ENCODE measurements around the gene ATP6V1B1. TPM values are rescaled to one million over a fixed set of nuclear protein-coding genes. Genes with fewer than 3 reads are reported as not detected.

Gene ATP6V1B1
- total and polyA plus RNA-seq, 2 of the 4 experiments (the other 2 are of a cell fraction): 1.3 TPM; not detected in 1

DNA sequence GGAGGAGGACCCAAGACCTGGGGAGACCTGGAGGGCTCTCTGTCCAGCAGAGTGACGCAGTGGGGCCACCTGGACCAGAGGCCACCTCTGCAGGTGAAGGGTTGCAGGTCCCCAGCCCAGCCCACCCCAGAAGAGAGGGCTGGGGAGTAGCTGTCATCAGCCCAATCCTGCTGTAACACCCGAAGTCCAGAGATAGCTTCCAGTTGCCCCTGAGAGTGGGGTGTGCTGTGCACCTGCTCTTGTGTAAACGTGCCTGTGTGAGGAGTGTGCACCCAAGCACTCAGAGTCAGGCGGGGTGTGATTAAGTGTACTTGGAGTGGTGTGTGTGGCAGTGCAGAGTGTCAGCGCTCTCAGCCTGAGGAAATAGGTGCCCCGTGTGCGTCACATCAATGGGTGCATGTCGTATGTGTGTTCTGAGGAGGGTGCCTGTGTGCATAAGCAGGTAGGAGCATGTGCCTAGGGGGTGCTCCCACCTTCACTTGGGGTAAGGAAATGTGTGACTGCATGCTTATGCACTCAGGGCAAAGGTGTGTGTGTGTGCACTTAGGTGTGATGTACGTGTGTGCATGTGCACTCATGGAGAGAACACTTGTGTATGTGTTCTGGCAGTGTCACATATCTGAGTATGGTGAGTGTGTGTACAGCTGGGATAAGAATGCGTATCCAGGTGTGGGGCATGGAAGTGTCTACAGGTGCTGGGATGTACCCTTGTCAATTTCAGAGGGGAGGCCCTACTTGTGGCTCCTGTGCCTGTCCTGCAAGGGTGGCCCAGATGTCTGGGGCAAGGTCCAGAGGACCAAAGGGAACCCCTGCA is 672 bp downstream of the ATP6V1B1 start:
- no peak overlapping the region for H3K18ac ChIP-seq (ENCODE audit: low read depth, low read length)
- no peak overlapping the region for H3K27ac ChIP-seq (ENCODE audit: insufficient read depth, low read length)
- H3K56ac ChIP-seq (ENCODE audit: extremely low read depth, insufficient read depth, low read length): no peak overlapping the region
- no peaks in the 10 kb centered on the region; the same call in none of the 2 replicates for H4K20me1 ChIP-seq (ENCODE audit: insufficient read depth, low read length)
- POLR2A ChIA-PET (ENCODE audit: unreplicated experiment): no interaction called here
- H3K36me3 ChIP-seq (ENCODE audit: control insufficient read depth, insufficient read depth, low read length): no peaks in the 10 kb centered on the region
- peak overlapping the region; percentile 43 for H2AFZ ChIP-seq (replicated peaks; ENCODE audit: low read length, poor library complexity)
- ATAC-seq (ENCODE audit: low read depth): no peak
- CTCF ChIA-PET: interaction anchor here (1.3 kb wide), 1 partner anchor 9 kb away, joined by 4 read pairs; no protein-coding TSS in a partner anchor
- no peaks in the 10 kb centered on the region for H3K9me3 ChIP-seq (ENCODE audit: control insufficient read depth, insufficient read depth, low read length)
- DNase-seq: no peak
- H4K91ac ChIP-seq (ENCODE audit: insufficient read depth, low read depth, low read length): no peak overlapping the region
- H4K5ac ChIP-seq (ENCODE audit: low read depth, low read length): no peak overlapping the region
- H3K9me1 ChIP-seq (ENCODE audit: insufficient read depth, low read length): no peaks in the 10 kb centered on the region
- dilution Hi-C loops (cut with HindIII; ENCODE audit: low sequenced_read_pairs, unreplicated experiment): no loop called here
- in situ Hi-C loops (cut with MboI; ENCODE audit: low sequenced_read_pairs): no loop called here
- H4K8ac ChIP-seq (ENCODE audit: low read depth in 2 of 2, low read length in 2 of 2): no peak overlapping the region
- H3K4me2 ChIP-seq (ENCODE audit: low read depth, low read length): no peak overlapping the region
- H2BK20ac ChIP-seq (ENCODE audit: low read depth, low read length): no peak overlapping the region
- no peak overlapping the region for H2BK5ac ChIP-seq (ENCODE audit: low read depth, low read length, poor library complexity, severe bottlenecking)
- intact Hi-C loops (cut with micrococcal nuclease): no loop called here
- H2AK9ac ChIP-seq (replicated peaks; ENCODE audit: low read depth, low read length, poor library complexity): no peak overlapping the region
- no TSS peak for BruUV-seq (replicated peaks)
- H2BK120ac ChIP-seq (ENCODE audit: low read depth, low read length): no peak overlapping the region
- H3K27me3 ChIP-seq (ENCODE audit: control insufficient read depth, insufficient read depth, low read length): peaks cover 3% of the 10 kb centered on the region; the same call in 1 of the 2 replicates
- 90% methylated on average over 4 of the region's 10 CpGs; no CpG with 5 or more reads in 1 of the 2 experiments for WGBS, 2 experiments (ENCODE audit: extremely low coverage in 2 of 2, insufficient read length in 1 of 2)
- H3K9ac ChIP-seq (ENCODE audit: low read depth, low read length): no peak overlapping the region
- no peaks in the 10 kb centered on the region for H3K4me1 ChIP-seq (ENCODE audit: control insufficient read depth, insufficient read depth, low read length)
- no peak overlapping the region for H3K14ac ChIP-seq (replicated peaks; ENCODE audit: low read depth, low read length)
- H3K79me1 ChIP-seq (ENCODE audit: low read depth in 1 of 2, low read length in 2 of 2): no peaks in the 10 kb centered on the region
- H2AK5ac ChIP-seq (ENCODE audit: low read depth, low read length): no peak overlapping the region
- H2BK15ac ChIP-seq (ENCODE audit: low read depth, low read length): no peak overlapping the region
- no peak overlapping the region for H3K4ac ChIP-seq (ENCODE audit: low read depth, low read length)
- H3K4me3 ChIP-seq (ENCODE audit: insufficient read depth, low read depth, low read length): no peak overlapping the region
- H3K23ac ChIP-seq (ENCODE audit: low read depth, low read length): no peak overlapping the region
- no peak for TF ChIP-seq CTCF (conservative IDR thresholded peaks at IDR 0.05; ENCODE audit: low read depth, low read length)
- TF ChIP-seq NFE2L2 (IDR thresholded peaks at IDR 0.05; ENCODE audit: low read depth, low read length): no peak
- TF ChIP-seq RFX5 (IDR thresholded peaks at IDR 0.05; ENCODE audit: low read depth, low read length): no peak
- TF ChIP-seq RAD21 (IDR thresholded peaks at IDR 0.05; ENCODE audit: low read length): no peak
- TF ChIP-seq MAFK (IDR thresholded peaks at IDR 0.05; ENCODE audit: low read depth, low read length): no peak
- TF ChIP-seq CHD1 (IDR thresholded peaks at IDR 0.05; ENCODE audit: low read depth, low read length): no peak
- no peak for TF ChIP-seq MXI1 (IDR thresholded peaks at IDR 0.05; ENCODE audit: borderline replicate concordance, low read depth, low read length)
- TF ChIP-seq USF2 (IDR thresholded peaks at IDR 0.05; ENCODE audit: low read depth, low read length): no peak
- no peak for TF ChIP-seq MAZ (IDR thresholded peaks at IDR 0.05; ENCODE audit: borderline replicate concordance, low read depth, low read length)
- TF ChIP-seq FOS (IDR thresholded peaks at IDR 0.05; ENCODE audit: low read depth, low read length): no peak
- TF ChIP-seq CEBPB (IDR thresholded peaks at IDR 0.05; ENCODE audit: low read depth, low read length): no peak
- TF ChIP-seq ELK1 (IDR thresholded peaks at IDR 0.05; ENCODE audit: borderline replicate concordance, low read depth, low read length): no peak
- no peak for TF ChIP-seq RCOR1 (IDR thresholded peaks at IDR 0.05; ENCODE audit: insufficient replicate concordance, low read length)
- no peak for TF ChIP-seq SMC3 (IDR thresholded peaks at IDR 0.05; ENCODE audit: low read depth, low read length)
- no peak for TF ChIP-seq POLR2A (IDR thresholded peaks at IDR 0.05; ENCODE audit: low read depth, low read length)

Measured in IMR-90 (cell line).